ENCODE results near the gene DLX2. TPM values are rescaled to one million over a fixed set of nuclear protein-coding genes. Genes with fewer than 3 reads are reported as not detected.
"Not testable (repeated sequence)": the region's sequence is repeated elsewhere in the genome, so short reads cannot be mapped to it uniquely, and the experiment has no call there.

Gene DLX2
- total RNA-seq, 1 donor from 2014 or later, result 0.28 TPM

DNA sequence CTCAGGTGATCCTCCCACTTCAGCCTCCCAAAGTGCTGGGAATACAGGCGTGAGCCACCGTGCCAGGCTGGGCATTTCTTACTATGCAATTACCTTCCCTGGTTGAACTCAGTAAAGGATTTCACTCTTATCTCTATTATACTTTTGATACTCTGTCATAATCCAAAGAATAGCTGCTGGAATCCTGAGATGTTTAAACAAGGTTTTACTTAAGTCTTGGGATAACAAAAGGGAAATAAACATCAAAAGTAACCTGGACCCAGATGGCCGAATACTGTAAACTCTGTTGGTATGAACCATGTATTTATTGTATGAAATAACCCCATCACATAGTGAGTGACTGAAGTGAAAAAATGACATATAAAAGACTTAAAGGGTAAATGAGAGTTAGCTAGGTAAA, 11.9 kb upstream of the DLX2 start:
- no peak overlapping the region for H3K27ac Mint-ChIP-seq (ENCODE audit: unreplicated experiment)
- H3K27me3 Mint-ChIP-seq (ENCODE audit: unreplicated experiment), result peaks cover 4% of the 10 kb centered on the region
- no peak overlapping the region for H3K4me3 Mint-ChIP-seq (ENCODE audit: unreplicated experiment)
- no peak for DNase-seq (ENCODE audit: low spot score)
- H3K9me3 Mint-ChIP-seq (ENCODE audit: unreplicated experiment), result no peaks in the 10 kb centered on the region
- no peaks in the 10 kb centered on the region for H3K36me3 Mint-ChIP-seq (ENCODE audit: low read depth, unreplicated experiment)
- peaks cover 1% of the 10 kb centered on the region for H3K4me1 Mint-ChIP-seq (ENCODE audit: unreplicated experiment)
- TF ChIP-seq, protein P1, sequence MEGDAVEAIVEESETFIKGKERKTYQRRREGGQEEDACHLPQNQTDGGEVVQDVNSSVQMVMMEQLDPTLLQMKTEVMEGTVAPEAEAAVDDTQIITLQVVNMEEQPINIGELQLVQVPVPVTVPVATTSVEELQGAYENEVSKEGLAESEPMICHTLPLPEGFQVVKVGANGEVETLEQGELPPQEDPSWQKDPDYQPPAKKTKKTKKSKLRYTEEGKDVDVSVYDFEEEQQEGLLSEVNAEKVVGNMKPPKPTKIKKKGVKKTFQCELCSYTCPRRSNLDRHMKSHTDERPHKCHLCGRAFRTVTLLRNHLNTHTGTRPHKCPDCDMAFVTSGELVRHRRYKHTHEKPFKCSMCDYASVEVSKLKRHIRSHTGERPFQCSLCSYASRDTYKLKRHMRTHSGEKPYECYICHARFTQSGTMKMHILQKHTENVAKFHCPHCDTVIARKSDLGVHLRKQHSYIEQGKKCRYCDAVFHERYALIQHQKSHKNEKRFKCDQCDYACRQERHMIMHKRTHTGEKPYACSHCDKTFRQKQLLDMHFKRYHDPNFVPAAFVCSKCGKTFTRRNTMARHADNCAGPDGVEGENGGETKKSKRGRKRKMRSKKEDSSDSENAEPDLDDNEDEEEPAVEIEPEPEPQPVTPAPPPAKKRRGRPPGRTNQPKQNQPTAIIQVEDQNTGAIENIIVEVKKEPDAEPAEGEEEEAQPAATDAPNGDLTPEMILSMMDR (IDR thresholded peaks at IDR 0.05; ENCODE audit: unreplicated experiment), result no peak

DNA sequence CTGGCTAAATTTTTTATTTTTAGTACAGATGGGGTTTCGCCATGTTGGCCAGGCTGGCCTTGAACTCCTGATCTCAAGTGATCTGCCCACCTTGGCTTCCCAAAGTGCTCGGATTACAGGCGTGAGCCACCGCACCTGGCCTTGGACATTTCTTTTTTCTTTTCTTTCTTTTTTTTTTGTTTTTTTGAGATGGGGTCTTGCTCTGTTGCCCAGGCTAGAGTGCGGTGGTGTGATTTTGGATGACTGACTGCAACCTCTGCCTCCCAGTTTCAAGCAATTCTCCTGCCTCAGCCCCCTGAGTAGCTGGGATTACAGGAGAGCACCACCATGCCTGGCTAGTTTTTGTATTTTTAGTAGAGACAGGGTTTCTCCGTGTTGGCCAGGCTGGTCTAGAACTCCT, 11.5 kb upstream of the DLX2 start:
- not testable (repeated sequence) for H3K36me3 Mint-ChIP-seq (ENCODE audit: low read depth, unreplicated experiment)

DNA sequence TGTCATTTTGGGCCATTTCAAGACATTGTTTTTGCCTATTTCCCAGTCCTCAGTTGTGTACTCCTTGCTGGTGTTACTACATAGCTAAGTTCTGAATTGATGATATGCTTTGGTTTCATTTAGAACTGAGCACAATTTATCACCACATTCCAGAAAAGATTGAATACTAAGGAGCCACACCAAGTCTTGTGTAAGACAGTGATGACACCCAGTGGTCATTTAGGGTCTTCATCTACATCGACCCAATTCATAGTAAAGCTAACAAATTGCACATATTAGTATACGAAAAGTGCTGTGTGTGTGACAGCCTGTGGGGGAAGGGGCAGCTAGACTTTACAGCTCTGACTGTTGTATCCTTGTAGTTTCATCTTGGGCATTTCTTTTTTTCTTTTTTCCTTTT, 10.9 kb upstream of the DLX2 start:
- H3K27ac Mint-ChIP-seq (ENCODE audit: unreplicated experiment), result no peak overlapping the region
- no peak for DNase-seq (ENCODE audit: low spot score)
- H3K4me1 Mint-ChIP-seq (ENCODE audit: unreplicated experiment), result peaks cover 4% of the 10 kb centered on the region
- no peak overlapping the region for H3K4me3 Mint-ChIP-seq (ENCODE audit: unreplicated experiment)
- peaks cover 6% of the 10 kb centered on the region for H3K27me3 Mint-ChIP-seq (ENCODE audit: unreplicated experiment)
- no peaks in the 10 kb centered on the region for H3K36me3 Mint-ChIP-seq (ENCODE audit: low read depth, unreplicated experiment)
- no peaks in the 10 kb centered on the region for H3K9me3 Mint-ChIP-seq (ENCODE audit: unreplicated experiment)
- TF ChIP-seq, protein P1 (IDR thresholded peaks at IDR 0.05; ENCODE audit: unreplicated experiment), result no peak

More for the DNA sequence above, 11.5 kb upstream of the DLX2 start:
- H3K4me1 Mint-ChIP-seq (ENCODE audit: unreplicated experiment); H3K4me3 Mint-ChIP-seq (ENCODE audit: unreplicated experiment); H3K27me3 Mint-ChIP-seq (ENCODE audit: unreplicated experiment); H3K27ac Mint-ChIP-seq (ENCODE audit: unreplicated experiment); H3K9me3 Mint-ChIP-seq (ENCODE audit: unreplicated experiment); DNase-seq (ENCODE audit: low spot score): not testable (repeated sequence)

DNA sequence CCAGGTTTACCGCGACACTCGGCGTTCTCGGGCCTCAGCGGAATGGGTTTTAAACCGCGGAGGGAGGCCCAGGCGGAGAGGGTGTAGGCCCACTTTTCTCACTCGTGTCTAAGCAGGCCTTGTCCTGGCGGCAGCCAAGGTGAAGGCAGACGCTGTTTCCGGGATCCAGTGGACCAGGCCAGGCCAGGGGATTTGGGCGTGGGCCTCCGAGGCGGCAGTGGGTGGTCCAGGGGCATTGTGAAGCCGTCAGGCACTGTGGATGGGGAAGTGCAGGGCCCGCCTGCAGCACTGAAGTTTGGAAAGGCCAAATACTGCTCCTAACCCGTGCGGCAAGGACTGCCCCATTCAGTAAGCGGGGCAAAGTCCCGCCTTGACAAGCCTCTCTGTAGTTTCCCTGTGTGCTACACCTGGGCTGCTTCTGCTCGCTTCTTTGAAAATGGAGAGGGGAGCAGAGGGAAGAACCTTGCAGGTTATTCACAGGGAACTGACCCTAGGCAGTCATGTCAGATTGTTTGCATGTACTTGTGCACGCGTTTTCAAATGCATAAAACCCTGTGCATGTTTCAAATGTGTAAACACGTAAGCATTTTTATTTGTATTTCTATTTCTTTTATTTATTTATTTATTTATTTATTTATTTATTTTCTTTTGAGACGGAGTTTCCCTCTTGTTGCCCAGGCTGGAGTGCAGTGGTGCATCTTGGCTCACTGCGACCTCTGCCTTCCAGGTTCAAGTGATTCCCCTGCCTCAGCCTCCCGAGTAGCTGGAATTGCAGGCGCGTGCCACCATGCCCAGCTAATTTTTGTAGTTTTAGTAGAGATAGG, 7.5 kb upstream of the DLX2 start:
- H3K4me3 Mint-ChIP-seq (ENCODE audit: unreplicated experiment), result no peak overlapping the region
- peaks cover 12% of the 10 kb centered on the region for H3K27me3 Mint-ChIP-seq (ENCODE audit: unreplicated experiment)
- no peak overlapping the region for H3K27ac Mint-ChIP-seq (ENCODE audit: unreplicated experiment)
- peaks cover 6% of the 10 kb centered on the region for H3K4me1 Mint-ChIP-seq (ENCODE audit: unreplicated experiment)
- H3K9me3 Mint-ChIP-seq (ENCODE audit: unreplicated experiment), result no peaks in the 10 kb centered on the region
- DNase-seq (ENCODE audit: low spot score), result no peak
- TF ChIP-seq, protein P1 (IDR thresholded peaks at IDR 0.05; ENCODE audit: unreplicated experiment), result no peak
- H3K36me3 Mint-ChIP-seq (ENCODE audit: low read depth, unreplicated experiment), result no peaks in the 10 kb centered on the region

DNA sequence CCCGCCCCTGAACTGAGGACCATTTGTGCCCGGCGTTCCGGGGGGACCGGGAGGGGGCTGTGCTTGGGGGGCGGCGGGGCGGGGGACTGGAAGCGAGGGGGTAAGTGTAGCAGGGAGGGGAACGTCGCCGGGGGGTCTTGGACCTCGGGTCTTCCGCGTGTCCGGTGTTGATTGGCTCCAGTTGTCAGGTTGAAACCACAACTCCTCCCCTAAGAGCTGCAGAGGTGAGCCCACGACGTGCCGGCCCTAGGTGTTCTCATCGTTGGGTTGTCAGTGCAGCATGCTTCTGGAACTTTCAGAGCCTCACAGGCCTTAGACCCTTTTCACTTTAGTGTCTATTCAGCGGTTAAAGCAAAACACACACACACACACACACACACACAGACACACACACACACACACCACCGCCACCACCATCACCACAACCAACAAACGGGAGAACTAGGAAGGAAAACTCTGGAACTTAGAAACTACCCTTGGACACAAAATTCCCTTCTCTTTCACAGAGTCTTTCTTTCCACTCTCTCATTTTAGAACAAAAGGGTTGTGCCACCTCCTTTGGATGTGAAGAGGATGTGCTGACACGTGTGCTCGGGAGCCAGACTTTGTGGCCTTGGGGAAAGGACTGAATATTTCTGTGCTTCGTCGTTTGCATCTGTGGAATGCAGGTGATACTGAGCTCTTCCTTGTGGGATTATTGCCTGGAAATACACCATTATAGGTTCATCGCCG, 6.7 kb upstream of the DLX2 start:
- no peak for DNase-seq (ENCODE audit: low spot score)

More for the DNA sequence above, 6.7 kb upstream of the DLX2 start:
- Mint-ChIP-seq H3K4me3 (ENCODE audit: unreplicated experiment) (no peak overlapping the region), H3K27me3 (ENCODE audit: unreplicated experiment) (peaks cover 12% of the 10 kb centered on the region), H3K27ac (ENCODE audit: unreplicated experiment) (no peak overlapping the region), H3K9me3 (ENCODE audit: unreplicated experiment) (no peaks in the 10 kb centered on the region), H3K4me1 (ENCODE audit: unreplicated experiment) (peaks cover 6% of the 10 kb centered on the region), H3K36me3 (ENCODE audit: low read depth, unreplicated experiment) (no peaks in the 10 kb centered on the region)
- TF ChIP-seq, protein P1 (IDR thresholded peaks at IDR 0.05; ENCODE audit: unreplicated experiment), result no peak
